HTR-8/SVneo (cell line): ENCODE results near the gene GATA2.

Experiments used
- DNase-seq: peaks from one replicate; pipeline ENCODE4 v3.0.0; 2011; ENCODE audit warnings: low spot score, mixed read lengths; ENCODE audit not compliant: insufficient read length
- FAIRE-seq: peaks from 2 replicates; lab custom pipeline; 2011; peaks lifted over from hg19 to GRCh38; lab: Jason Lieb, UNC

Gene GATA2

DNA sequence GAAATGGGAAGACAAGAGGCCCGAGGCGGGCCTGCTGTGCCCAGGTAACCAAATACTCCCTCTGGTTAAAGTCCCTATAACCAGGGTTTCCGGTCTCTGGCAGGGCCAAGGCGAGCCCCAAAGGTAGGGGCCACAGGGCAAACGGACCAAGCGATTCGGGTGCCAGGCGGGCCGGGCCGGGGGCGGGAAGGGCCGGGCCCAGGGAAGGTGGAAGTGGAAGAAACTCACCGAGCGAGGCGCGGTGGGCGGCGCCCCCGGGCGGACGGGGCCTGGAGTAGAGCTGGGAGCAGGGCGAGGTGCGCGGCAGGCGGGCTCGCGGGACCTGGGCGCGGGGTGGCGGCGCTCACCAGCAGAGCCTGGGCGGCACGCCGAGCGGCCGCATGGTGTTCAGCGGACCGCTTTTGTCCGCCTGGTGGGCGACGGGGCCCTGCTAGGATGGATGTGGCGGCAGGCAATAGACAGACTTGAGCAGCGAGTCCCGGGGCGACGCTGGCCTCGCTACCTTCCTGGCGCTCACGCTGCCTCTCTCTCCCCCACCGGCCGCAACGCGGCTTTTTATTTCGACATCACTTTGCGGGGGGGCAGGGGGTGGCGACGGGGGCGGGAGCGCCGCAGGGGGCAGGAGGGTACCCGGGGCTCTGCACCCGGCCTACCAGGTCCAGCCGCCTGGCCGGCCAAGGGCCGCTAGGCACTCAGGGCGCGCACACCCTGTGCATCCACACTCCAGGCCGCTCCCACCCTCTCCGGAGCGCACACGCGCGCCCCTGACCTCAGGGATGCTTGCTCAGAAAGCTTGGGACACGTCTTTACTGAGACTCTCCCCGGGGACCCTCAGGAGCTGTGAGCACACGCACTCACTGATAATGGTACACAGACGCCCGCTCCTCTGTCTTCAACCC, at the start of gene GATA2:
TSS of gene GATA2 (minus strand) at position 531 of the 899 bp plus-strand sequence. CDS start 6,170 bp downstream, outside the sequence.
- DNase-seq, result no peak
- FAIRE-seq, result no peak

- FAIRE-seq, result no peak
- DNase-seq, result no peak
Observed at GRCh38 chr3:128541246-128541645, 48.2 kb upstream of the GATA2 start.

DNA sequence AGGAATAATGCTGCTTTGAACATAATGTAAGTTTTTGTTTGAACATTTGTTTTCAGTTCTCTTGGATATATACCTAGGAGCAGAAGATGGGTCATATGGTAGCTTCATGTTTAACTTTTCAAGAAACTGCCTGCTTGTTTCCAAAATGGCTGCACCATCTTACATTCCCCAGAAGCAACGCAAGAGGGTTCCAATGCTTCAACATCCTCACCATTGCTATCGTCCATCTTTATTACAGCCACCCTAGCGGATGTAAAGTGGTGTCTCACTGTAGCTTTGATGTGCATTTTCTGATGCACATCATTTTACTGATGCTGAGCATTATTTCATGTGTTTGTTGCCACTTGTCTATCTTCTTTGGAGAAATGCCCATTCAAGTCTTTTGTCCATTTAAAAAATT, 46.4 kb upstream of the GATA2 start:
- FAIRE-seq (no peak), DNase-seq (no peak)

DNA sequence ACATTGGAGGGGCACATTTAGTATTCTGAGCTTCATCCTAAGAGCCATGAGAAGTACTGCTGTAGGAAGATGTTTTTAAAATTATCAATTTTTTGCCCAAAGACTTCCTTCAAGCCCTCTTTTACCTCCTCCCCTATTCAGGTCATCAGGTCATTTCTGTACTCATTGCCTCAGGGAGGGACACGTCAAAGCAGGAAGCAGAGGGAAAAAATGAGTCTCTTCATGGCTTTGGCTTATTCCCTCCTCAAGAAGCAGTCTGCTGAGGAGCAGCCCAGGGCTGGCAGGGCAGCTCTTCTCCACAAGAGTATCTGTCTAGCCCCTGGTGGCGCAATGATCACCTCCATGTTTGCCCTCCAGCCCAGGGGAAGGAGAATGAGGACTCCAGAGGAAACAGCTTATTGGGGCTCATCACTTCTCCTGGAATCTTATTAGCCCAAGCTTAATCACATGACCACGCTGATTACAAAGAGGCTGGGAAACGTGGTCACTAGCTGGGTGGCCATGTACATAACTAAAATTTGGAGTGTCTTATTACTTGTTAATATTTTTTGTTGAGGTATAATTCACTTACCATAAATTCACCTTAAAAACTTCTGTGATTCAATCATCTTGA, 44.2 kb upstream of the GATA2 start:
- DNase-seq (no peak), FAIRE-seq (no peak)

DNA sequence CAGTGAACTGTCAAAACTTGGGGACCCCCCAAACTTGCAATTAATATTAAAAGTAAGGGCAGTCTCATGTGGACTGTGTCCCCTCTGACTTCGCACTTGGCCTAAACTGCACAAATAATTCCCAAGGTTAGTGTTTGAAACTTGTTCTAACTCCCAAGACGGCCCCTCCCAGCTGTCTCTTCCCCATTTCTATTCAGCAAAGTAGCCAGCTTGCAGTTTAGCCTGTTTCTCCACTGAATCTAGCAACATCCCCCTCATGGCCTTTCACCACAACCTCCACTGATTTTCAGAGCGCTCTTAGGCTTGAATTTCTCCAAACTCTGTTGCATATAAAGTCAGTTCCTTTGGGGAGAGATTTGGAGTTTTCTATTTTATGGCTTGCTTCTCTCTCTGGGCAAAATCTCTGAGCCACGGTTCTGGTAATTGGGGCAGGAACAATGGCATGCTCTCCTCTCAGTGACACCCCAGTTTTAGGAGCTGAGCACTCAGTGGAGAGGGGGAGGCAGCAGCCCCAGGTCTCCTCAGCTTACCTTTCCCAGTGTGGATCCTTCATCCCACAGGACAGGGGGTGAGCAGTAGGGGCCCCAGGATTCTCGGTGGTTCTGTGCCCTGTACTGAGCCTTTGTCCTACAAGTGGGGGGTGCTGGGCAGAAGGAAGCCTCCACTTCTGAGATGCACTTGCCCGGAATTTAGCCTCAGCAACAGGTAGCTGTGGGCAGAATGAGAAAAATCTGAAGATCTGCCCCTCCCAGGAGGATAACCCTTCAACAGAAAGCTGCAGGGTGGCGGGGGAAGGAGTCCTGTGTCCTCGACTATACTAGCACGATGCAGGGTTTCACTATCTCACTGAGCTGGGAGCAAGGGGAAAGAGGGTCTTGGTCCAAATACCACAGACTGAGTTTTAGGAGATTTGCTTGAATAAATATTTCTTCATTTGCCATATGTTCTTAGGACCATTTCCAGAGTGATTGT, 39.3 kb upstream of the GATA2 start:
- FAIRE-seq (no peak), DNase-seq (no peak)

- no peak for DNase-seq
- peak; percentile 16 for FAIRE-seq
Observed at GRCh38 chr3:128524374-128525299, 31.6 kb upstream of the GATA2 start.

DNA sequence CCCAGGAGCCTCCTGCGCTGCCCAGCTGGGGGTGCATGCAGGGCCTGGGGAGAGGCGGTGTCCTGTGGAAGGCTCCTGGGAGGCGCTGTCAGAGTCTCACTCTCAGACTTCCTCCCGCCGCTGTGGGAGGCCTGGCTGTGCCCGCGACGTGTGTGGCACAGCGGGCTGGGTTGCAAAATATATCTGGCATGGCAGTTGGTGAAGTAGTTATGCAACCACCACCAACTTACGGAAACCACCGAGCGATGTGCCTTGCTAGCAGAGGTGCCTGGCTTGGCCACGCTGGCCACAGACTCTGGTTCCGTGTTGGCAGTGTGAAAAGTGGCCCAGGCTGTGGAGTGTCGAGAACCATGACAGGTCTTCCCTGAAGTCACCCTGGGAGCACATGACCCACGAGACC, 30.6 kb upstream of the GATA2 start:
- FAIRE-seq (no peak), DNase-seq (no peak)

GRCh38 chr3:128521715-128522114, 28.7 kb upstream of the GATA2 start:
- DNase-seq (no peak), FAIRE-seq (no peak)

- FAIRE-seq, result no peak
- no peak for DNase-seq
Observed at GRCh38 chr3:128518587-128519490, 25.8 kb upstream of the GATA2 start.

GRCh38 chr3:128517648-128518047, 24.6 kb upstream of the GATA2 start:
- no peak for DNase-seq
- FAIRE-seq, result no peak

DNA sequence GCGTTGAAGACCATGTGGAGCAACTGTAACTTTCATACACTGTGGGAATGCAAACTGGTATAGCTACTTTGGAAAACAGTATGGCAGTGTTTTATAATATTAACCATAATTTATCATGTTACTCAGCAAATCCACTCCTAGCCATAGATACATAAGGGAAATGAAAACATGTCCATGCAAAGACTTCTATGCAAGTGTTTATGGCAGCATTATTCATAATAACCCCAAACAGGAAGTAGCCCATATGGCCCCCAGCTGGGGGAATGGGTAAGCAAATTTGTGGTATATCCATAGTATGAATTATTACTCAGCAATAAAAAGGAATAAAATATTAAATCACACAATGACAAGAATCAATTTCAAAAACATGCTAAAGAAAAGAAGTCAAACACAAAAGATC, 23.0 kb upstream of the GATA2 start:
- DNase-seq (no peak), FAIRE-seq (no peak)

DNA sequence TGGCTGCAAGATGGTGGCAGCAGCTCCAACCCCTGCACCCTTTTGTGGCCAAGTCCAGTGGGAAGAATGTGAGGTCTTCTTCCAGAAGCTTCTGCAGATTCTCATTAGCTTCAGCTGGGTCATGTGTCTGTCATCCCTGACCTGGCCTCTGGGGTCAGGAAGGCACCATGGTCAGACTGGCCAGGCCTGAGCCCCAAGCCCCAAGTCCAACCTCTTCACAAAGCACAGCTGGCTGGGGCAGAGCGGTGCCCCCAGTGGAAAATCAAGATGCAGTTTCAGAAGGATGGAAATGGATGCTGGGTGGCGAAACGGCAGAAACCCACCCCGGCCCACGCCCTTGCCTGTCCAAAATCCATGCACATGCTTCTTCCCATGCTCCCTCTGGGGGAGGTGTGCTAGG, 15.9 kb upstream of the GATA2 start:
- DNase-seq, result no peak
- no peak for FAIRE-seq

GRCh38 chr3:128506754-128507153, 13.8 kb upstream of the GATA2 start:
- FAIRE-seq, result no peak

GRCh38 chr3:128505771-128506170, 12.8 kb upstream of the GATA2 start:
- FAIRE-seq (no peak), DNase-seq (no peak)

More at GRCh38 chr3:128506754-128507153, 13.8 kb upstream of the GATA2 start:
- DNase-seq, result no peak

- DNase-seq (no peak), FAIRE-seq (peak; percentile 9)
Observed at GRCh38 chr3:128504963-128505730, 12.1 kb upstream of the GATA2 start.

GRCh38 chr3:128504533-128504915, 11.5 kb upstream of the GATA2 start:
- no peak for FAIRE-seq
- no peak for DNase-seq

DNA sequence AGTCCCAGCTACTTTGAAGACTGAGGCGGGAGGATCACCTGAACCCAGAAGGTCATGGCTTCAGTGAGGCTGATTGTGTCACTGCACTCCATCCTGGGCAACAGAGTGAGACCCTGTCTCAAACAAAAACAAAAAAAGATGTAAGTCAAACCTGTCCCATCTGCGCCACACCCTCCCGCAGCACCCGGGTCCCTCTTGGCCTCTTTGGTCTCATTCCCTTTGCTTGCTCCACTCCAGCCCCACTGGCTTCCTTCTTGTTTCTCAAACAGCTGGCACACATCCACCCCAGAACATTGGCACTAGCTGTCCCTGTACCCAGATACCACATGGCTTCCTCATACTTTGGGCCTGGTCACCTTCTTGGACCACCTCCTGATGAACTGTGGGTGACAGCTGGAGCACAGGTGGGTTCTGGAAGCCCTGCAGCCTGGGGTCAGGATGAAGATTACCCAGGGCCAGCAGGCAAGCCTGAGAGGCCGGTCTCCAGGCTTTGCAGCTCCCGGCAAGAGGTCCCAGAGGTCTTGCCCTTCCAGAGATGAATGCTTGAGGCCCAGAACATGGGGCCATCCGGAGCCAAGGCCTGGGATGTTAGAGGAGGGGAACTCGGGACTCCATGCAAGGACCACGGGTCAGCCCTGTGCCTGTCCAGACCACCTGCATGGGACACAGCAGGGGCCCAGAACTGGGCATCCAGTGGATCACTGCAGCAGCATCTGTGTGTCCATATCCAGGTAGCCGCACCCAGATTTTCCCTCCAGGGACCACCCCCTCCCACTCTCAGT, 10.9 kb upstream of the GATA2 start:
- no peak for FAIRE-seq
- DNase-seq, result no peak
